Measurements from ENCODE around the gene MTREX.

MTREX gene

GRCh38 chr5:55450050-55450765, 142.4 kb downstream of the MTREX start:
- no peak for DNase-seq
- Histone ChIP-seq H3K4me1 (no peaks in the 10 kb centered on the region), H3K36me3 (no peaks in the 10 kb centered on the region), H3K27me3 (no peaks in the 10 kb centered on the region), H3K9me3 (no peaks in the 10 kb centered on the region), H3K4me3 (ENCODE audit: low read depth, low read length) (no peak overlapping the region)
- no peak for TF ChIP-seq CTCF (IDR thresholded peaks at IDR 0.05; ENCODE audit: low read depth, low read length)

GRCh38 chr5:55451976-55452375, 144.2 kb downstream of the MTREX start:
- no peaks in the 10 kb centered on the region for H3K36me3 ChIP-seq
- no peak overlapping the region for H3K4me3 ChIP-seq (ENCODE audit: low read depth, low read length)
- H3K9me3 ChIP-seq, result no peaks in the 10 kb centered on the region
- no peak for TF ChIP-seq CTCF (IDR thresholded peaks at IDR 0.05; ENCODE audit: low read depth, low read length)
- no peaks in the 10 kb centered on the region for H3K27me3 ChIP-seq
- DNase-seq, result no peak
- H3K4me1 ChIP-seq, result no peaks in the 10 kb centered on the region

GRCh38 chr5:55453211-55453610, 145.4 kb downstream of the MTREX start:
- TF ChIP-seq CTCF (IDR thresholded peaks at IDR 0.05; ENCODE audit: low read depth, low read length), result no peak
- no peak for DNase-seq
- Histone ChIP-seq H3K4me3 (ENCODE audit: low read depth, low read length) (no peak overlapping the region), H3K27me3 (no peaks in the 10 kb centered on the region), H3K9me3 (no peaks in the 10 kb centered on the region), H3K4me1 (no peaks in the 10 kb centered on the region), H3K36me3 (no peaks in the 10 kb centered on the region)

- Histone ChIP-seq H3K27me3 (no peaks in the 10 kb centered on the region), H3K4me3 (ENCODE audit: low read depth, low read length) (no peak overlapping the region), H3K9me3 (no peaks in the 10 kb centered on the region), H3K4me1 (no peaks in the 10 kb centered on the region), H3K36me3 (no peaks in the 10 kb centered on the region)
- no peak for DNase-seq
- no peak for TF ChIP-seq CTCF (IDR thresholded peaks at IDR 0.05; ENCODE audit: low read depth, low read length)
These were observed 146.5 kb downstream of the MTREX start for GRCh38 chr5:55454282-55454681.

GRCh38 chr5:55456216-55456895, 148.6 kb downstream of the MTREX start:
- H3K4me3 ChIP-seq (ENCODE audit: low read depth, low read length), result no peak overlapping the region
- no peak for TF ChIP-seq CTCF (IDR thresholded peaks at IDR 0.05; ENCODE audit: low read depth, low read length)
- no peaks in the 10 kb centered on the region for H3K9me3 ChIP-seq
- H3K36me3 ChIP-seq, result no peaks in the 10 kb centered on the region
- no peaks in the 10 kb centered on the region for H3K4me1 ChIP-seq
- no peaks in the 10 kb centered on the region for H3K27me3 ChIP-seq
- DNase-seq, result no peak

GRCh38 chr5:55459572-55459971, 151.8 kb downstream of the MTREX start:
- Histone ChIP-seq H3K9me3 (no peaks in the 10 kb centered on the region), H3K27me3 (no peaks in the 10 kb centered on the region)
- DNase-seq, result no peak

More at GRCh38 chr5:55459572-55459971, 151.8 kb downstream of the MTREX start:
- Histone ChIP-seq H3K4me3 (ENCODE audit: low read depth, low read length) (no peak overlapping the region), H3K4me1 (no peaks in the 10 kb centered on the region), H3K36me3 (no peaks in the 10 kb centered on the region)
- no peak for TF ChIP-seq CTCF (IDR thresholded peaks at IDR 0.05; ENCODE audit: low read depth, low read length)
